Stimulated activated CD4-positive, alpha-beta T cell treated with anti-CD3 and anti-CD28 coated beads, Interleukin-15, amount 100 ng/mL, for 1 hour (primary cell): ENCODE results near the gene CAMK2B.

Source experiments
- DNase-seq, 2 donors: peaks; one replicate each; pipeline ENCODE4 v3.0.0-alpha.2; 2020; ENCODE audit warnings: low read depth in 1 of 2, low spot score in 1 of 2

Gene CAMK2B

DNA sequence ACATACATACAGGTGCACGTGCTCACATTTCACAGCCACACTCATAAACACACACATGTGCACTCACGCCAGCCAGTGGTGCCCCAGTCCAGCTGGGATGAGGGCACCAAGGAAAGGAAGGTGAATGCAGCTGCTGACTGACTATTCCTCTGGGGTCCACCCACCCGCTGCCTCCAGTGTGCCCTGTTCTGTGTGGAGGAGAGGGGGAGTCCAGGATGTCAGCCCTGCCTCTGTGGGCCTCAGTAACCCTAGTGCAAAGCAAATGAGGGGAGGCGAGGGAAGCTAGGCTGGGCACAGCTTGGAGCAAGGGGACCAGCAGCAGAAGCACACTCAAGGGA lies 67.0 kb downstream of the CAMK2B start:
- DNase-seq, result no peak

DNA sequence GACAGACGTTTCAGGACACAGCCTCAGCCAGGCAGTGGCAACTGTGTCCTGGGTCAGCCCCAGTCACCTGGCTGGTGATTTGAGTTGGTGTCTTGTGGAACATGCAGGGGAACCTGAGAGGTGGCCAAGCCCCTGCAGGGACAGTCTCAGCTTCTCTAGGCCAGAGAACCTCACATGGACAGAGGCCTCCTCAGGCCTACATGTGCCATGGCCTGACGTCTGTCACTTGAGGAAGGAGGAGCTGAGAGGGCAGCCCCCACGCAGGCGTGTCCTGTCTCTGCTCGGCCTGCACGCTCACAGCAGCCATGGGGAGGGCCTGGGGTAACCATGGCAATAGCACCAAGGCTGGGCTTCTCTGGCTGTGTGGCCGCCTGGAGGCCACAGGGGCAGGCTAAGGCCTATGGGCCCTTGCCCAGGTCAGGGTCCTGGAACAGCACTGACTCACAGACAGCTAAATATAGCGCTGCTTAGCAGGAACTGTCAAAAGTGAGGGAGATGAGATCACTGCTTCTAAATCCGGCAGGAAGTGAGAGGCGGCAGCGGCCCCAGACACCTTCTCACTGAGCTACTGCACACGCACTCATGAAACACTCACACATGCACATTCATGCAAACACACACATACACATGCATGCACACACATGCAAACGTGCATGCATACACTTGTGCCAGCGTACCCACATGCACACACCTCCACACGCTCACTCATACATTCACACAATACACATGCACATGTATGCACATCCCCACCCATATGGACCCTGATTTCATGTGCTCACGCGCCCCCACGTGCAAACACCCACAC lies 67.6 kb downstream of the CAMK2B start:
- peak; percentile 18 to 57 for DNase-seq

DNA sequence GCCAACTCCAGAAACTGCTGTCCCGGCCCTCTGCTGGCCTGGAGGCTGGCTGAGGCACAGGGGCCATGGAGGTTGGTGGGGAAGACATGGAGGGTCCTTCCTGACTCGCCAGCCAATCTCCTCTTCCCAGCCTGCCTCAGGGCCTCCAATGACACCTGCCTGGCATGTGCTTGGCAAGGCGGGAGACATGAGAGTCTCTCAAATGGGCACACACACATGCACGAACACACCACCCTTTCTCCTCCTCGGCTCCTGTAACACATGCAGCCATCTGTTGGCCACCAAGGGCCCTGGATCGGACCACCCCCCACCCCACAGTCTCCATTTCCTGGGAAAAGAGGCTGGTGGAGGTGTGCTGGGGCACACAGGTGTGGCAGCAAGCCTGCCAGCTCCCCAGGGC lies 68.2 kb downstream of the CAMK2B start:
- no peak for DNase-seq

DNA sequence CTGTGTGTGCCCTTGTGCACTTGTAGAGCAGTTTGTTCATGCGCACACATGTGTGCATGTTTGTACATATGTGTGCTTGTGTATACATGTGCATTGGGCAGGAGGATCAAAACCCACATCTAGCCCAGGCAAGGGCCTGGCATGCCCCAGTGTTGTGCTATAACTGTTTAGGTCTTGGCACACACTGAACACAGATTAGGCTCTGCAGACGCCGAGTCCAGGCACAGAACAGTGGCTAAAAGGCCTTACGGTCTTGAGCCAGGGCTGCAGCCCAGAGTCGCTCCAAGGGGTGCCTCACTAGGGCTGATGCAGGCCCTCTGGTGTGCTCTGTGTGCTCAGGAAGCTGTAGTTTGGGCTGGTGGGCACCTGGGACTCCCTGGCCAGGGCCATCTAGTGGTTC lies 68.9 kb downstream of the CAMK2B start:
- no peak for DNase-seq

DNA sequence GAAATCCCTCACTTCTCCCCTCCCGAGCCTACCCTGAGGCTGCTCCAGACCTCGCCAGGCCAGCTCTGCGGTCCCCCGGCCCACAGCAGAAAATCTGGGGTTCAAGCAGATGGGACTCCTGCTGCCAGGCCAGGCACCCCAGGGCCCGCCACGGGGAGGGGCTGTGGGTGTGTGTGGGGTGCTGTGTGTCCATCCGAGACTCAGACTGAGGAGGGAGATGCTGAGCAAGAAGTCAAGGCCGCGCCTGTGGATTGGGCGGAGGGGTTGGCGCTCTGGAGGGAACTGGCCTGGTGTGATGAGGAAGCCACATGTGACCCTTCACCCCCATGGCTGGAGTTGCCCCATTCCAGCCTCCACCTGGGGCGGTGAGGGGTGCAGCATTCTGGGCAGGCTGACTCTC lies 73.5 kb downstream of the CAMK2B start:
- no peak for DNase-seq

DNA sequence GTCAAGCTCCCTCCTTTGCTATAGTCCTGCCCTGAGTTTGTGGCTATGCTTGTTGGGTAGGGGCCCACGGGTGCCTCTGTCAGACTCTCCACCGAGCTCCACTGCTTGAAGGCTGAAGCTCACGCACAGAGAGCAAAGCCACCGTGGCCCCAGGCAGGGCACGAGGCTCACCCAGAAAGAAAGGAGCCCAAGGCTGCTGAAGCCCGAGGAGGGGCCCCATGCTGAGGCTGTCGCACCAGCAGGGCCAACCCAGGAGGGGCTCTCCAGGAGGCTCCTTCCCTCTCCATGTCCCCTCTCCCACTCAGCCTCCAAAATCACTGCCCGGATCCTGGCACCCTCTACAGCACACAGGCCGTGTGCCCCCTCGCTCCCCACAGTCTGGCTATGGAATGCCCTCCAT lies 74.1 kb downstream of the CAMK2B start:
- DNase-seq, result no peak

DNA sequence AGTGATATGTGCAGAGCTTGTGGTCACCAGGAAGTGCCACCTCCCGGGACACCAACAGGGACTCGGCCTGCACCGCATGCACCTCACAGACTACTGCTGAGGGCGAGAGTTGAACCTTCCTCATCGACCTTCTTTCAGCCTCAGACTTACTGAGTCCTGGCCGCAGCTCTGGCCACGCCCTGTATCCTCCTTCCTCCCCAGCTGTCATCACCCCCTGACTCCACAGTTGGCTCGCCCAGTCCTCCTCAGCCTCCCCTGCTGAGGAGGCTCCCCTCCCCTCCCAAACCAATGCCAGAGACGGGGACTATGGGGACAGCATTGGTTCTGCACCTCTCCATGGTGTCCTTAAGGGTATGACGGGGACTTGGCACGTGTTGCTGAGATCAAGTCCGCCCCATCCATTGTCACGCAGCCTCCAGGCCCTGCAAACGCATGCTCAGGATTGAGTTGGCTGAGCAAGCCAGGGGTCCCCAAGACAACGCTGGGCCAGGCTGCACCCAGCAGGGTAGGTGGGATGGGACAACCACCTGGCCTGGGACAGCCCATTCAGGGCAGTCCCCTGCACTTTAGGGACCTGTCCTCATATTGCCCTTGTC lies 75.7 kb downstream of the CAMK2B start:
- no peak for DNase-seq

DNA sequence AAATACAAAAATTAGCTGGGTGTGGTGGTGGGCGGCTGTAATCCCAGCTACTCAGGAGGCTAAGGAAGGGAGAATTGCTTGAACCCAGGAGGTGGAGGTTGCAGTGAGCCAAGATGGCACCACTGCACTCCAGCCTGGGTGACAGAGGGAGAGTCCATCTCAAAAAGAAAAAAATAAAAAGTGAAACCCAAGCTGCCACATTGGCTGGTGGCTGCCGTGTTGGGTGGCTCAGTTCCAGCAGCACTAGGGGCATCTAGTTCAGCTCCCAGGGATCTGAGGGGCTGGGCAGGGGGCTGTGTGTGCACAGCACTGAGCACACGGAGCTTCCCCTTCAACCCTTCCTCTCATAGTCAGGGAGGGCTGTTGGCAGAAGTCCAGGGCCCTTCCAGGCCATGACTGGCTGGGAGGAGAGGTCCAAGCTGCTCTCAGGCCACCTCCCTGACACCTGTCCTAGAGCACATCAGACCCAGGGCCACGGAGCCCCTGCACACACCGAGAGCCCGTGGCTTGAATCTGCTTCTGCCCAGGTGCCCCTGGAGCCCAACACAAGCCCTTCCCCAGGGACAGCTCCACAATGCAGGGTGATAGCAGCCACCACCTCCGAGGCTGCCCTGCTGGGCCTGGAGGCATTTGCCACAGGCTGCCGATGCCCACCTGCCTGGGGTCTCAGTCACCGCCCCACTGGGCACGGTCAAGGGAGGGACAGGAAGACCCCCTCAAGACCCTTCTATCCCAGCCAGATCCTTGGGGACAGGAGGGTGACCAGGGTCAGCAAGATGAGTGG lies 77.3 kb downstream of the CAMK2B start:
- no peak for DNase-seq

DNA sequence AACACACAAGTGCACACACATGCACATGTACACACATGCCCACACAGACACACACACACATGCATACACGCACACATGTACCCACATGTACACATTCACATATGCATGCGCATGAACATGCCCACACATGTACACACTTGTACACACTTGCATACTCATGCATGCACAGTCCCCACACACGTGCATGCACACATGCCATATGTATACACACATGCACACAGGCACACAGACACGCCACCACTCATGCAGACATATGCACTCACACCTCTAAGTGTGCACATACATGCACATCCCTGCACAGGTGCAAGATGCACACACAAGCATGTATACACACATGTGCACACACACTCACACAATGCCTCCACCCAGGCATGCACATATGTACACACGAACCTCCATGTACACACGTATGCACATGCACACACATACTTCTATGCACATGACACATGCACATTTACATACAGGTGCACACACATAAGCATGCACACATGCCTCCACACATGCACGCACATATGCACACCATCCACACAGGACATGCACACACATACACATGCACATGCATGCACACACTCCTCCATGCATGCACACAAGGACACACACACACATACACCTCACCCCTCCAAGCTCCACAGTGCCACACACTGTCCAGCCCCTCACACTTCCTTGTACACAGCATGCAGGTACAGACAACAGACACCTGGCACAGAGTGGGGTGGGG lies 78.8 kb downstream of the CAMK2B start:
- DNase-seq, result no peak

DNA sequence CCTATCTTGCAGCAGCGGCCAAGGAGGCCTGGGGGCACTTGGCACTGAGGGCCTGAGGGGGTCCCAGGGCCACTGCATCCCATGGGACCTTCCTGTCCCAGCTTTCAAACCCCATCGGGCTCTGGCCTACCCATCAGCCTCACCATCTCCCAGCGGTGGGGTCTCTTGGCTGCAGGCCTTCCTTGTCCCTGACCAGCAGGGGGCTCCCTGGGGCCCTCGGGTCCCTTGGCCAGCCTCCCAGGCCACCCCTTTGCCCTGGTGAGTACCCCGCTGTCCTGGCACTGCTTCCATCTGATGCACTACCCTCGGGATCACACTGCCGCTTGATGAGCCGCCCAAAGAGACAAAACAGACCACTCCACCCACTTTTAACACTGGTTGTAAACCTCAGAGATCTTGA lies 81.1 kb downstream of the CAMK2B start:
- peak in 1 of 2 donors; percentile 20 for DNase-seq

DNA sequence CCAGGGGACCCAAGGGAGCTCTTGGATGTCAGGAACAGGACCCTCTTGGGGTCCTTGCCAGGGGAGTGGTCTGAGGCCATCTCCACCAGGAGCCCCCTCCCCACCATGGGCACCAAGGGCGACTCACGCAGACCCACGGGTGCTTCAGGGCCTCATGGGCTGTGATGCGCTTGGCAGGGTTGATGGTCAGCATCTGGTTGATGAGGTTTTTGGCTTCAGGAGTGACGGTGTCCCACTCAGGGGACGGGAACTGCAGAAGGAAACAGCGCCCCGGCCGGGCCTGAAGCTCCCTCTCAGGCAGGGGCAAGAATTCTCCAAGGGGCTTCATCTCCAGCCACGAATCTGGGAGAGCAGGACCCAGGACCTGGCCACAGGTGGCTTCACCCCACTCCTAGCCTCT lies 83.3 kb downstream of the CAMK2B start:
- DNase-seq, result no peak

DNA sequence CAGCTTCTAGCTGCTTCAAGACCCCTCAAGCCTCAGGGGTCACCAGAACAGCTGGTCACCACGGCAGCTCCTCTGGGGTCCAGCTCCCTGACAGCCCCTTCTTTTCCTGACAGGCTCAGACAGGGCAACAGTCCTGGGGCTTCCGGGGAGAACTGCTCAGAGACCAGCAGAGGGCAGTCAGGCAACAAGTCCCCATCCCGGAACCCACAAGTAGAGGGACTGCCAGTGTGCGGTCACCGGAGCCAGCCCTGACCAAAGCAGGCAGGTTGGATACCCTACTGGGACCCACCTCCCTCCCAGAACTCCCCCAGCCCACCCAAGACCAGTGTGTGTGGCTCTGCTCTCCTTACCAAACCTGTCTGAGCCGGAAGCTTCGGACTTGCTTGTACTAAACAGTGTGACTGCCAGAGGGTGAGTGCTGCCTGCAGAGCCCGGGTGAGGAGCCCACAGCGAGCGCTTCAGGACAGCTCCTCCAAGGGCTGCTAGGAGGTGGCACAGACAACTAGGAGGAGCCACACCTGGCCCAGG lies 84.3 kb downstream of the CAMK2B start:
- peak in 1 of 2 donors; percentile 24 for DNase-seq

DNA sequence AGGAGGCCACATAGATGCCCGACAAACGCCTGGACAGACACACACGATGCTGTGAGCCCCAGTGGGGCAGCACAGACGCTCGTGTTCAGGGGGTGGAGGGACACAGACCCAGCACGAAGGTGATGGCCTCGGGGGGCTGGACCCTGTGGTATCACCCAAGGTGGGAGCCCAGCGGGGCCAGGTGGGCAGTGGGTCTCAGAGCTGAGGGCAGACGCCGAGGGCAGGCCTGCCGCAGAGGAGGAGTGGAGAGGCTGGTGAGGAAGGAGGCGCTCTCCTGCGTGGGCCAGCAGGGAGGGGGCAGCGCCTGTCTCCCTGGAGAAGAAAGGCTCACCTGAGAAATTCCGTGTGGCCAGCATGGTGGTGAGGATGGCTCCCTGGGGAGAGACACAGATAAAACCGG lies 85.0 kb downstream of the CAMK2B start:
- DNase-seq, result no peak

DNA sequence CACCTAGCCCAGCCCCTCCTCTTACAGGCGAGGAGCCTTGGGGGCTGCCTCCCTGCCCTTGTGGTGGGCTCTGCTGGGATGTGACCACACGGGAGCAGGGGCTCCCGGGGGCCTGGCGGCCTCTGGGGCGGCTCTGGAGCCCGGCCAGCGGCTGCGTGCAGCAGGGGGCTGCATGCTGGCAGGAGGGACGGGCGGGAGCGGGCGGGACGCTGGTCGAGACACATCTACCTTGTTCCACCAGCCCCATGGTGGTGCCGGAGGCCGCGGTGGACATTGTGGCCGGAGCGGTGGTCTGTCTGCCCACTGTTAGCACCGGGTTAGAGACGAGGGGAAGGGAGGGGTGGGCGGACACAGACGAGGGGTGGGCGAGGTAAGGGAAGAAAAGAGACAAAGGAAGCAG lies 86.0 kb downstream of the CAMK2B start:
- no peak for DNase-seq

DNA sequence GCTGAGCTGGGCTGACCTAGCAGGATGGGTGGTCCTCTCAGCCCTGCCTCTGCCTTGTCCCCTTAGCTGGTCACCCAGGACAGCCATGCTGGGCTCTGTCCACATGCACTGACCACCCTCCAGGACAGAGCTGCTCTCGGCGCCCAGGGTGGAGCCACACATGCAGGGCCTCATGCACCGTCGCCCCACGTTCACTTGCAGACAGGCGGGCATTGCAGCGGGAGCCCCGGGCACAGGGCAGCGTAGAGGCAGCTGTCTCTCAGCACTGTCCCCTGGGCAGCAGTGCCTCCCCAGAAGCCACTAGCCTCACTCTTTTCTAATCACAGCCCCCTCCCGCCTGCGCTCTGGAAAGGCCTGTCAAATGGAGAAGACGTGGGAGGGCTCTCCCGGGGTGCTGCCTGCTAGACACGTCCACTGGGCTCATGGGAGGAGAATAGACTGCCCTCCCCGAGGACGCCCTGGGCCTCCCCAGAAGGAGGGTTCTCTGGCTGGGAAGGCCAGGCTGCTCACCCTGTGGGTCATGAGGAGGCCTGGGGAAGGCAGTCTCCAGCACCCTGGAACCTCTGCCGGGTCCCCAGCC lies 87.2 kb downstream of the CAMK2B start:
- DNase-seq, result no peak

DNA sequence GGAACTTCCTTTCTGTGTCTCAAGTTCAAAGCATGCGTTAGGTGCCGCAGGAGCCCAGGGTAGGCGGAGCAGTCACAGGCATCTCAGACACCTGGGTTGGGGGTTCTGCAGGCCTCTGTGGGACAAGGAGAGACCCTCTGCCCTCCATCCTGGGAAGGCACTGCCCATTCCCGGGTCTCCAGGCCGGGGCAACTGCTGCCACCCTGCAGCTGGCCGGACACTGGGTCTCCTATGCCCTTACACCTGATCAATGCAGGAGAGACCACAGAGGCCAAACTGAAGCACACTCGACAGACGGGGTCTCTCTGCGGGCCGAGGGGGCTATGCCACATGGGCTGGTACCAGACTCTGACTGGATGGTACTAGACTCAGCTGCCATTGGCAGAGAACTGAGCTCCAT lies 87.7 kb downstream of the CAMK2B start:
- DNase-seq, result no peak

DNA sequence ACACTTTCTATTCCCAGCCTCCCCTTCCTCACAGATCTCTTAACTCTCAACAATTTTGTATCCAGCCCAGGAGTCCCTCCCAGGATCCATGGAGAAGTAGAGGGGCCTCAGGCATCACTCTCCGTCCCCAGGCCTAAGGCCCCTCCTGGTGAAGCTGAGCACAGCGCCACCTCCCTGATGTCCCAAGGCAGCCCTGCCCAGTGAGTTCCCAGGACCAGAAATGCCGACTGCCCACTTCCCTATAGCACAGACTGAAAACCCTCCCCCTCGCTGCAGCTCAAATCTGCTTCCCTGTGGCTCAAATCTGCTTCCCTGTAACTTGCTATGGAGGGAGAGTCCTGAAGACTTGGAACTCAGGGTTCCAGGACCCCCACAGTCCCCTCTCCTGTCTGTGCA lies 89.1 kb downstream of the CAMK2B start:
- no peak for DNase-seq

DNA sequence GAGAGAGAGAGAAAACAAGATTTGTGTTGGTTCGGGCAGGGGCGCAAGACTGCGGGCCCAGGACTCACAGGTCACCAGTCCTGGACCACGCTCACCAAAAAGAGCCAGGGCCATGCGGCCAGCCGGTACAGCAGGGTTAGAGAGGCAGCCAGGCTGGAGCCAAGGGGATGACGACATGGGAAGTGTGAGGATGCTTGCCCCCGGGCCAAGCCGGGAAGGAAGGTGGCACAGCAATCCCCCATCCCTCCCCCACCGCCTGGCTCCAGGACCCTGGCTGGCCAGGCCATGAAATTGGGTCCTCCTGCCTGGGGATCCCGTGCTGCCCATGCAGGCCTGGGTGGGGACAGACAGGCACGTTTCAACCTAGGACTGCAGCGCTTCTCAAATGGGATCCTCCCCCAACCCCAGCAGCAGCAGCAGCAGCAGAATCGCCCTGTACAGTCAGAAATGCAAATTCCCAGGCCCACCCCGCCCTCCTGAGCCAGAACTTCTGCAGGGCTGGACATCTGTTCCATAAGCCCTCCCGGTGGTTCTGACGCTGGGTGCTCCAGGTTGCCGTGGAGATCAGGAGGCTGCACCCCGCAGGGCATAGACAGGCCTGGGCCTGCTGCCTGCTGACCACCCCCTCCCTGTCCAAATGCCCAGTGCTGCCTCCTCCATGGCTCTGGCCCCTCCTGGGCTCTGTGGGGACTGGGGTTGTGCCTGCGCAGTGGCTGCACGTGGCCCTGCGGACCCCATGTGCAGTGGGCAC lies 89.6 kb downstream of the CAMK2B start:
- no peak for DNase-seq

DNA sequence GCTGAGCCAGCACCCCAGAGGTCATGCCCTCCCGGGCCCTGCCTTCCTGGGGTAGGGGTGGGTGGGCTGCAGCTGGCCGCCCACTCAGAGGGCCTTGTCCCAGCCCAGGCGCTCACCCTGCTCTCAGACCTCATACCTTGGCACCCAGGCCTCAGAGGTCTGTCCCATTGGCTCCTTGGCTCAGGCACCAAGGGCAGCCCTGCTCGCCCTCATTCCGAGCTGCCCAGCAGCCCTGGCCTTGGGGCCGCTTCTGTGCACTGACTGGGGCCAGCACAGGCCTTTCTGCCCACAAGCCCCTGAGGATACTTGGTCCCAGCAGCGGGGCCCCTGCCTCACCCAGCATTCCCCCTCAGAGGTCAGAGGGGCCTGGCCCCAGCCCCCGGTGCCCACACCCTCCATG lies 90.3 kb downstream of the CAMK2B start:
- DNase-seq, result no peak
